Stimulated activated CD4-positive, alpha-beta T cell treated with anti-CD3 and anti-CD28 coated beads, TNF-alpha, amount 100 ng/mL, for 4 hours (primary cell): ENCODE data around the gene AP2A2.
"Not testable (repeated sequence)": the region's sequence is repeated elsewhere in the genome, so short reads cannot be mapped to it uniquely, and the experiment has no call there.

ENCODE experiments used
- DNase-seq, 3 experiments: peaks; one replicate each; pipeline ENCODE4 v3.0.0-alpha.2; 2020; ENCODE audit warnings: low read depth in 3 of 3

Gene AP2A2

DNA sequence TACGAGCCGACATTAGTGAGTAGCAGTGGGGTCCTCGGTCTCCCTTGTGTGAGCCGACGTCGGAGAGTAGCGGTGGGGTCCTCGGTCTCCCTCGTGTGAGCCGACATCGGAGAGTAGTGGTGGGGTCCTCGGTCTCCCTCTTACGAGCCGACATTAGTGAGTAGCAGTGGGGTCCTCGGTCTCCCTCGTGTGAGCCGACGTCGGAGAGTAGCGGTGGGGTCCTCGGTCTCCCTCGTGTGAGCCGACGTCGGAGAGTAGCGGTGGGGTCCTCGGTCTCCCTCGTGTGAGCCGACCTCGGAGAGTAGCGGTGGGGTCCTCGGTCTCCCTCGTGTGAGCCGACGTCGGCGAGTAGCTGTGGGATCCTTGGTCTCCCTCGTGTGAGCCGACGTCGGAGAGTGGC, 49.7 kb downstream of the AP2A2 start:
- not testable (repeated sequence) for DNase-seq

DNA sequence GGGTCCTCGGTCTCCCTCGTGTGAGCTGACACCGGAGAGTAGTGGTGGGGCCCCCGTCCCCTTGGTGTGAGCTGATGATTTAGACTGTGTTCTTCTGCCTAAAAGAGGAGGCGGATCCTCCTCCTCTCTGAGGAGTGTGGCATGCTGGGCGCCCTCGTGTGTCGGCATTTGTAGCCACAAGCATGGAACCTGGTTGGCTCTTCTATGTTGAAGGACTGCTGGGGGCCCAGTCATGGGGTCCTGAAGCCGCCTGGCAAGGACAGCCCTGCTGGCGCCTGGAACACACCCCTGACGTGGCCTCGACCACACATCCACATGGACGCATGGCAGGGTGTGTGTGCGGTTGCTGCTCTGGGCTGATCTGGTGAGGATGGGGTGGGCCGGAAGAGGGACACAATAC, 50.2 kb downstream of the AP2A2 start:
- no peak for DNase-seq

GRCh38 chr11:976431-977160, 50.9 kb downstream of the AP2A2 start:
- DNase-seq: no peak

GRCh38 chr11:977830-978720, 52.4 kb downstream of the AP2A2 start:
- no peak for DNase-seq

- DNase-seq: no peak
Observed at GRCh38 chr11:978781-979180, 53.1 kb downstream of the AP2A2 start.

DNA sequence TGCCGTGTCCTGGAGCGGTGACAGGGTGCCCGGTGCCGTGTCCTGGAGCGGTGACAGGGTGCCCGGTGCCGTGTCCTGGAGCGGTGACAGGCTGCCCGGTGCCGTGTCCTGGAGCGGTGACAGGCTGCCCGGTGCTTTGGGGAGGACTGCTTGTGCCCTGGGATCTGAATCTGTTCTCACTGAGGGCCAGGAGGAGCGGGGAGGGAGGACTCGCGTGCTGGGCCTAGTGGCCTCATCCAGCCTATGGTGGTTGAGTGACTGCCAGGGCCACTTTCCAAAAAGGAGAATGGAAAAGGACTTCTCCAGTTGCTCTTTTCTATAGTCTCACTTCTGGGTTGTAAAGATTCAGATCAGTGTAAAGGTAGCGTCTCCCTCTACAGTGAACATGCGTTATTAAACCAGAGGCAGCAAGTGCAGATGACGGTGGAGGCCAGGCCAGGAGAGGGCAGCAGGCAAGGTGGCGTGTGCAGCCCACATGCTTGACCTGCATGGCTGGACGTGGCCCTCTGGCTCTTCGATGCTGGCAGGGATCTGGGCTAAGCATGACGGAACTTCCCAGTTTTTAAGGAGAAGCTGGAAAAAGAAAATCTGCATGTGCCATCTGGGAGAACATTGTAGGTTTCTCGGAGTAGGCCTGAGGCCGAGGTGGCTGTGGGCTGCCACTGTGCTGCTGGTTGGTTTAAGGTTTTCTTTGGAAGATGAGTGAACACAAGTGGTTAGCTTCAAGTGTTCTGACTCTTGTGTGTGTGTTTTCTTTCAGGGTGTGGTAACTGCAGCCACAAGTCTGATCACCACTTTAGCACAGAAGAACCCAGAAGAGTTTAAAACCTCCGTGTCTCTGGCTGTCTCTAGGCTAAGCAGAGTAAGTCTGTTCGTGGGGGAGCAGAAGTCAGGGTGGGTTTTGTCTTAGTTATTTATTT, 55.0 kb downstream of the AP2A2 start:
- DNase-seq: no peak

GRCh38 chr11:981764-982163, 56.1 kb downstream of the AP2A2 start:
- DNase-seq: no peak

DNA sequence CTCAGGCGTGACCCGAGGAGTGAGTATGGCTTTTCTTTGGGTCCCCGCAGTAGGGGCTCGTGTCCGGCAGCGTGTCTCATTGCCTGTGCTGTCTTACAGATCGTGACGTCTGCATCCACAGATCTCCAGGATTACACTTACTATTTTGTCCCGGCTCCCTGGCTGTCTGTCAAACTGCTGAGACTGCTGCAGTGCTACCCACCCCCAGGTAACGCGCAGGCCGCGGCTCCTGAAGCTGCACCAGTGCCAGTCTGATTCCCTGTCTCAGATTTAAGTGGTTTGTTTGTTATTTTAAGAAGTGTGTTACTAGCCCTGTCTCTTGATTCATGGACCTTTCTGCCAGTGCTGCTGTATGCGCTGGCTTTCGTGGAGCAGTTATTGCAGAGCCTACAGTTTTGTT, 58.9 kb downstream of the AP2A2 start:
- no peak for DNase-seq

- DNase-seq: no peak
Observed at GRCh38 chr11:985406-985805, 59.7 kb downstream of the AP2A2 start.

DNA sequence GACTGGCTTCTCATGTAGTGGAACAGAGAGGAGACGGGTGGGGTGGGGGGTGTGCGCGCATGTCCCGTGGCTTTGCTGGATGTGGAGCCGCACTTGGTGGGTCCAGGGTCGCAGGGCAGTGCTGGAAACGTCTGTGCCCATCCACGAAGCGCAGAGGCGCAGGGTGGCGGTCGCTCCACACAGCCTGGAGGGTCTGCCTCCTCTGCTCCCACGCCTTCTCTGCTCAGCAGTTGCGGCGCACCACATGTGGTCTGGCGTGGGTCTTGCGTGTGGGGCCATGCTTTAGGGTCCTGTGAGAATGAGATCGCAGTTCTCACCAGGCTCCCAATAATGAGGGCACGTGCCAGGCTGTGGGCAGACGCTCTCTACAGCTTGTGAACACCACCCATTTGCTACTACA, 60.2 kb downstream of the AP2A2 start:
- DNase-seq: no peak

DNA sequence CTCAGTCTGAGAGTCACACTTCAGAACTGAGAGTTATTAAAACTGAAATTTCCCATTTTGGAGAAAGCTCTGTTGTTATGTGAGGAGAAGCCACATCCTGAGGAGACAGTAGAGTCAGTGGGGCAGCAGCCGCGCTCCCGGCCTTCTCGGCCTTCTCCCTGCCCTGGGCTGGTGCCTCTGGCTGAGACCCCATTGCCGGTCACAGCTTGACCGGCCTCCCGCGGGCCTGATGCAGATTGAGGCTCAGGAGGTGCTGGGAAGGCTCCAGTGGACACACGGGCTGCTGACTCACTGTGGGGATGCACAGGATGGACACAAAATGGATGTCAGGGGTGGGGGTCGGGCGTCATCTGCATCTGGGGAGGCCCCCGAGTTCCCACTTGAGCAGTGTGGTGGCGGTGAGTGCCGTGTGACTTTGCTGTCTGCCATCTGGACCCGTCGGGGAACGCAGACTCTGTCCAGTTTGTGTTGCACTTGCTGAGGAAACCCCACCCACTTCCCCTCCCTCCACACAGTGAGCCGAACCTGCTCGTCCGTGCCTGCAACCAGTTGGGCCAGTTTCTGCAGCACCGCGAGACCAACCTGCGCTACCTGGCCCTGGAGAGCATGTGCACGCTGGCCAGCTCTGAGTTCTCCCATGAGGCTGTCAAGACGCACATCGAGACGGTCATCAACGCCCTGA, 60.7 kb downstream of the AP2A2 start:
- DNase-seq: no peak

DNA sequence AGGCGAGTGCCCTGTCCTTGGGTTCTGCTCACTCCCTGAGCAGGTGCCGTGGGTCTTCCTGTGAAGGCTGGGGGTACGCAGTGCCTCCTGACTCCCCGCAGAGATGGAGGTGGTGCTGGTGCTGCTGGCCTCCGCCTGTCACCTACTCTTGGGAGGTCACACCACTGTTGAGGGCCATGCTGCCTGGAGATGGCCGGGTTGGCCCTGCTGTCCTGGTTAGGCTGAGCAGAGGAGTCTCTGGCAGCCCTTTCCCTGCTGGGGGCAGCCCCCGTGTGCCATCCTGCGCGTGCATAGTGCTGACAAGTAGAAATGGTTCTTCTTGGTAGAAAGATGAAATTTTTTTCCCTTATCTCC, 61.3 kb downstream of the AP2A2 start:
- DNase-seq: no peak

DNA sequence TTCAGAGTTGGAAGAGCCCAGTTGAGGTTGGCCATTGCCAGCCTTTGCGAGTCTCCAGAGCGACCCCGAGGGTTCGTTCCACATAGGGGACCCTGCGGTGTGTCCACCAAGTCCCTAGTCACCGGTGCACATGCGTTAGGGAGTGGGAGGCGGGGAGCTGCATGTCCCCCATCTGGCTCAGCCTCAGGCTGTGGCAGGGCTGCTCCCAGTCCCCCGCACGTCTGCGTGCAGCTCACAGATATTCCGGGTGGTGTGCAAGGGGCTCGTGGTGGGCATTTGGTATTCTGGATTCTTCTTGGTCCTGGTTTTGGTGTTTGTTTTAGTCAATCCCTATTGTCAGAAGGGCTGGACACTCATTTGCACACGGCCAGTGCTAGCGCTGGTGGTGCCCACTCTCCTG, 62.0 kb downstream of the AP2A2 start:
- DNase-seq: no peak

GRCh38 chr11:990101-990500, 64.4 kb downstream of the AP2A2 start:
- DNase-seq: no peak

DNA sequence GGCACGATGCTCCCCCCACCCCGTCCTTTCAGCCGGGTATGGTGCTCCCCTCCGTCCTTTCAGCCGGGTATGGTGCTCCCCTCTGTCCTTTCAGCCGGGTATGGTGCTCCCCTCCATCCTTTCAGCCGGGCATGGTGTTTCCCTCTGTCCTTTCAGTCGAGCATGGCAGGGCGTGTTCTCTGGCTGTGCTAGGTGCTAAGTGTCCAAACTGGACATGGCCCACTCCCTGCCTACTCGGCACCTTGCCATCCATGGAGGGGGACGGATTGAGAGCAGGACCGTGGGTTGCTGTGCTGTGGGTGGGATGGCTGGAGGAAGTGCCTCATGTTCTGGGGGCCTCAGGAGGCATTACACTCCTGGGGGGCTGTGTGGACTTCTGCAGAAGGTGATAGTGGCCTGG, 65.4 kb downstream of the AP2A2 start:
- no peak for DNase-seq

GRCh38 chr11:991711-992307, 66.1 kb downstream of the AP2A2 start:
- no peak for DNase-seq

- no peak for DNase-seq
Observed at GRCh38 chr11:992577-992976, 66.9 kb downstream of the AP2A2 start.

DNA sequence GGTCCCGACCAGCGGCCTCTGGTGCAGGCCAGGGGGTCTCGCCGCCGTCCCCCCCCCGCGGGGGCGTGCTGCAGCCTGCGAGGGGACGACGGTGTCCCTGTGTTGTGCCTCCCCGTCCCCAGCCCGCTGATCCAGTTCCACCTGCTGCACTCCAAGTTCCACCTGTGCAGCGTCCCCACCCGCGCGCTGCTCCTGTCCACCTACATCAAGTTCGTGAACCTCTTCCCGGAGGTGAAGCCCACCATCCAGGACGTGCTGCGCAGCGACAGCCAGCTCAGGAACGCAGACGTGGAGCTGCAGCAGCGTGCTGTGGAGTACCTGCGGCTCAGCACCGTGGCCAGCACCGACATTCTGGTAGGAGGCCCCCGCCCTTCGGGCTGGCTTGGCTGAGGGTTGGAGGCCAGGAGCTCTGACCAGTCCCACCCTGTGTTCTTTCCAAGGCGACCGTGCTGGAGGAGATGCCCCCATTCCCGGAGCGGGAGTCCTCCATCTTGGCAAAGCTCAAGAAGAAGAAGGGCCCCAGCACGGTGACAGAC, 68.0 kb downstream of the AP2A2 start:
- DNase-seq: no peak

DNA sequence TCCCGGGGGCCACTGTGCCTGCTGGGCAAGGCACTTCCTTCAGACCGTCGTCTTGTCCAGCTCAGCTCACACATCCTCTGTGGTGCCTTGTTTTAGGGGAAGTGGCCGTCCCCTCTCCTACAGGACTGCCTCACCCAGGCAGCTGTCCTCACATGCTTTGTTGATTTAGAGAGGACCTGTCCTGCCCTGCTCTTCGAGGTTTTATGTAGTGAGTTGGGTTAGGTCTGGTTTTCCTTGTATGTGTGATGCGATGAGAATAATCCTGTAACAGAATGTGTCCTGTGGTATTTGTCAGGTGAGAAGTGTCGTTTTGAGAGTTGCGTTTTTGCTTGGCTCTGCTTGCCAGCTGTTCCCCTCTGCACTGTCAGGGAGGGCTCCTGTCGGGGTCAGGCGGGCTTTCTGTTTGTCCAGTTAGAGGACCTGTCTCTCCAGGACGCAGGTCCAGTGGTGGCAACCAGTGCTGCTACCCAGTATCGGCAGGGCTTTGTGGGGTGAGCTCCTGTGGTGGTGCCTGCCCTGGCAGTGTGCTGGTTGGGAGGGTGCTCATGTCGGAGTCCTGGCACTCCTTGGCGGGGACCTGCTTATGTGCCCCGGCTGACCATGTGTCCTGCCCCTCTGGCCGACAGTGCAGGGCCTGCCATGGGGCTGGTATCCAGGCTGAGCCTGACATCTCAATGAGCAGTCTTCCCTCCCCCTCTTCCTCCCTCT, 69.5 kb downstream of the AP2A2 start:
- DNase-seq: no peak

DNA sequence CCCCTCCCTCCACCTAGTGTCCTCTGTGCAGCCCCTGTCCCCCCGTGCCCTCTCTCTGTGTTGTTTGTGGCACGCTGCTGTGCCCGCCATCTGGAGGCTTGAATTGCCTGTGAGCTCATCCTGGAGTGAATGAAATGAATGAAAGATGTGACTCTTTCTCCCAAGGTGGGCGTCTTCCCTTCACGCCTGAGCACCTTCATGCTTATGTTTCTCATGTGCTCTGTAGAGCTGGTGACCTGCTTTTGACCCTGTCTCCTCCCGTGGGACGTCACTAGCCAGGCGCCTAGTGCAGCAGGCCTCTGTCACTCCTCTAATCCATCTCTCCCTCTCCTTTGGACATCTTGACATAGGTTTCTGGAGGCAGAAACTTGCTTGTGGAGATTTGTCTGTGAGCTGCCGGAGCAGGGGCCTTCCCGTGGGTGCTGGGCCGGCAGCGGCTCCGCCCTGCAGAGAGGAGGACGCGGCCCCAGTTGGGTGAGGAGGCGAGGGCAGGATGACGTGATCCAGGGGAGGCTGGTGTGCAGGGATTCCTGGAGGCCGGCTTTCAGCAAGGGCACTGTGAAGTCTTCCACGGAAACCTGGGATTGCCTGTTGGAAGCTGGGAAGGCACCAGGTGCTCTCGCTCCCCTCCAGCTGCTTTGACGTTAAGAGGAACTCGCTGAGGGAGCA, 70.2 kb downstream of the AP2A2 start:
- no peak for DNase-seq
